Measurements from ENCODE around the gene AGBL1.

DNA sequence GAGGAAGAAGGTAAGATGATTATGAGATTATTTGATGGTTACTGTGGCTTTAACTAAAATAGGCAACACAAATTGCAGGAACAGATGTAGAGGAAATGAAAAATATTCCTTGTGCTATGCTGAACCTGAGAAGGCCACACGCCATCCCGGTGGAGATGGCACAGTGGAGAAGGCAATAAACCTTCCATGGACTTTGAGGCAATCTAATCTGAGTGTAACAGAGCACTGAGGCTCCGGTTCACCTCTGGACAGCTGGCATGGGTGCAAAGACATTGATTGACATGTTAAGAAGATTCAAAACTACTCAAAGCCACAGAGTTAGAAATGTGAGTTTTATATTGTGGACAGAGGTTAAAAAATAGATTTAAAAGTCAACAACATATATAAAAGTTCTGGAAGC, 535.7 kb downstream of the AGBL1 start:
- TF ChIP-seq JUNB (IDR thresholded peaks at IDR 0.05; ENCODE audit: unreplicated experiment): no peak
- no peak for TF ChIP-seq EZH2 (IDR thresholded peaks at IDR 0.05; ENCODE audit: low read depth, unreplicated experiment)
- no peak for TF ChIP-seq POLR2AphosphoS5 (IDR thresholded peaks at IDR 0.05; ENCODE audit: low read depth)
- TF ChIP-seq, protein P1, sequence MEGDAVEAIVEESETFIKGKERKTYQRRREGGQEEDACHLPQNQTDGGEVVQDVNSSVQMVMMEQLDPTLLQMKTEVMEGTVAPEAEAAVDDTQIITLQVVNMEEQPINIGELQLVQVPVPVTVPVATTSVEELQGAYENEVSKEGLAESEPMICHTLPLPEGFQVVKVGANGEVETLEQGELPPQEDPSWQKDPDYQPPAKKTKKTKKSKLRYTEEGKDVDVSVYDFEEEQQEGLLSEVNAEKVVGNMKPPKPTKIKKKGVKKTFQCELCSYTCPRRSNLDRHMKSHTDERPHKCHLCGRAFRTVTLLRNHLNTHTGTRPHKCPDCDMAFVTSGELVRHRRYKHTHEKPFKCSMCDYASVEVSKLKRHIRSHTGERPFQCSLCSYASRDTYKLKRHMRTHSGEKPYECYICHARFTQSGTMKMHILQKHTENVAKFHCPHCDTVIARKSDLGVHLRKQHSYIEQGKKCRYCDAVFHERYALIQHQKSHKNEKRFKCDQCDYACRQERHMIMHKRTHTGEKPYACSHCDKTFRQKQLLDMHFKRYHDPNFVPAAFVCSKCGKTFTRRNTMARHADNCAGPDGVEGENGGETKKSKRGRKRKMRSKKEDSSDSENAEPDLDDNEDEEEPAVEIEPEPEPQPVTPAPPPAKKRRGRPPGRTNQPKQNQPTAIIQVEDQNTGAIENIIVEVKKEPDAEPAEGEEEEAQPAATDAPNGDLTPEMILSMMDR (conservative IDR thresholded peaks at IDR 0.05; ENCODE audit: low read depth in 2 of 2): no peak
- TF ChIP-seq STAT1 (IDR thresholded peaks at IDR 0.05; ENCODE audit: unreplicated experiment): no peak
- TF ChIP-seq, protein P2, sequence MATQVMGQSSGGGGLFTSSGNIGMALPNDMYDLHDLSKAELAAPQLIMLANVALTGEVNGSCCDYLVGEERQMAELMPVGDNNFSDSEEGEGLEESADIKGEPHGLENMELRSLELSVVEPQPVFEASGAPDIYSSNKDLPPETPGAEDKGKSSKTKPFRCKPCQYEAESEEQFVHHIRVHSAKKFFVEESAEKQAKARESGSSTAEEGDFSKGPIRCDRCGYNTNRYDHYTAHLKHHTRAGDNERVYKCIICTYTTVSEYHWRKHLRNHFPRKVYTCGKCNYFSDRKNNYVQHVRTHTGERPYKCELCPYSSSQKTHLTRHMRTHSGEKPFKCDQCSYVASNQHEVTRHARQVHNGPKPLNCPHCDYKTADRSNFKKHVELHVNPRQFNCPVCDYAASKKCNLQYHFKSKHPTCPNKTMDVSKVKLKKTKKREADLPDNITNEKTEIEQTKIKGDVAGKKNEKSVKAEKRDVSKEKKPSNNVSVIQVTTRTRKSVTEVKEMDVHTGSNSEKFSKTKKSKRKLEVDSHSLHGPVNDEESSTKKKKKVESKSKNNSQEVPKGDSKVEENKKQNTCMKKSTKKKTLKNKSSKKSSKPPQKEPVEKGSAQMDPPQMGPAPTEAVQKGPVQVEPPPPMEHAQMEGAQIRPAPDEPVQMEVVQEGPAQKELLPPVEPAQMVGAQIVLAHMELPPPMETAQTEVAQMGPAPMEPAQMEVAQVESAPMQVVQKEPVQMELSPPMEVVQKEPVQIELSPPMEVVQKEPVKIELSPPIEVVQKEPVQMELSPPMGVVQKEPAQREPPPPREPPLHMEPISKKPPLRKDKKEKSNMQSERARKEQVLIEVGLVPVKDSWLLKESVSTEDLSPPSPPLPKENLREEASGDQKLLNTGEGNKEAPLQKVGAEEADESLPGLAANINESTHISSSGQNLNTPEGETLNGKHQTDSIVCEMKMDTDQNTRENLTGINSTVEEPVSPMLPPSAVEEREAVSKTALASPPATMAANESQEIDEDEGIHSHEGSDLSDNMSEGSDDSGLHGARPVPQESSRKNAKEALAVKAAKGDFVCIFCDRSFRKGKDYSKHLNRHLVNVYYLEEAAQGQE (IDR thresholded peaks at IDR 0.05; ENCODE audit: unreplicated experiment): no peak
- no peak for TF ChIP-seq CREB1 (CRISPR knock-in tag; IDR thresholded peaks at IDR 0.05; ENCODE audit: low read depth)
- TF ChIP-seq ZNF462 (CRISPR knock-in tag; IDR thresholded peaks at IDR 0.05): no peak
- no peak for TF ChIP-seq EZH2phosphoT487 (IDR thresholded peaks at IDR 0.05; ENCODE audit: unreplicated experiment)
- no peak for TF ChIP-seq NANOG (IDR thresholded peaks at IDR 0.05; ENCODE audit: borderline replicate concordance)
- no peak for TF ChIP-seq ZNF114 (CRISPR knock-in tag; IDR thresholded peaks at IDR 0.05)

All from GM23338 (cell line).